ENCODE data around the gene AGTRAP. TPM values are rescaled to one million over a fixed set of nuclear protein-coding genes. Genes with fewer than 3 reads are reported as not detected.

AGTRAP gene
- total and polyA plus RNA-seq, 9 of the 15 experiments (the other 6 are each of a cell fraction or from before 2014, with no cell fraction given), result 26.8 to 105 (median 57.5) TPM

DNA sequence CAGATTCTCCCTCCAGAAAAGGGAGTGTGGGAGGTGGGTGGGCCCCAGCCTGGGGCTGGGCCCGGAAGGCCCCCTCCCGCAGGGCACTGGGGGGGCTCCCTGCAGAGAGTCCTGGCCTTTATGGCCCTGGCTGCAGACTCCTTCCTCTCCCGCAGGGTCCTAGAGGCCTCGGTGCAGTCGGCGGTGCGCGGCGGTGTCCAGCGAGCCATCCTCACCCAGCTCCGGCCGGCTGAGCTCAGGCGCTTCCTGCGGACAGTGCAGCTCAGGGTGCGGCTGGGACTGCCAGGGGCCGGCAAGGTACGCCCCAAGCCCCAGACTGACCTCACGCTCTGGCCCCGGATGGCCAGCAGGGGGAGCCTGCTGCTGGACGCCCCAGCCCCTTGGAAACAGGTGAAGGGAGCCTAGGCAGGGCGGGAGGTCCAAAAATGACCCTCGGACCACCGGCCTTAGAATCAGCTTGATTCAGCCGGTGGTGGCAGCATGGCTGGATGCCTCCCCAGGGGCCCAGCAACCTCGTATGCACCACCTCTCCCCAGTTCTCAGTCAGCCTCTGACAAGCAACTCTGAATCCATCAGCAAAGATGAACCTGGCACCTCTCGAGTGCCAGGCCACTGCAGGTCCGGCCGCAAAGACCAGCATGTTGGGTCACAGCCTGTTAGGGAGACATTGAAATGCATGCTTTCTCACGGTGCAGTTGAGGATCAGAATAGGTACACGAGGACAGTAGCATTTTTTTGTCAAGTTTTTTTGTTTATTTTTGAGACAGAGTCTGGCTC, 49.2 kb downstream of the AGTRAP start (continued):
- TF ChIP-seq, protein P1, sequence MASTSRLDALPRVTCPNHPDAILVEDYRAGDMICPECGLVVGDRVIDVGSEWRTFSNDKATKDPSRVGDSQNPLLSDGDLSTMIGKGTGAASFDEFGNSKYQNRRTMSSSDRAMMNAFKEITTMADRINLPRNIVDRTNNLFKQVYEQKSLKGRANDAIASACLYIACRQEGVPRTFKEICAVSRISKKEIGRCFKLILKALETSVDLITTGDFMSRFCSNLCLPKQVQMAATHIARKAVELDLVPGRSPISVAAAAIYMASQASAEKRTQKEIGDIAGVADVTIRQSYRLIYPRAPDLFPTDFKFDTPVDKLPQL (IDR thresholded peaks at IDR 0.05; ENCODE audit: extremely low read depth, insufficient read length), result no peak
- TF ChIP-seq, protein P2, sequence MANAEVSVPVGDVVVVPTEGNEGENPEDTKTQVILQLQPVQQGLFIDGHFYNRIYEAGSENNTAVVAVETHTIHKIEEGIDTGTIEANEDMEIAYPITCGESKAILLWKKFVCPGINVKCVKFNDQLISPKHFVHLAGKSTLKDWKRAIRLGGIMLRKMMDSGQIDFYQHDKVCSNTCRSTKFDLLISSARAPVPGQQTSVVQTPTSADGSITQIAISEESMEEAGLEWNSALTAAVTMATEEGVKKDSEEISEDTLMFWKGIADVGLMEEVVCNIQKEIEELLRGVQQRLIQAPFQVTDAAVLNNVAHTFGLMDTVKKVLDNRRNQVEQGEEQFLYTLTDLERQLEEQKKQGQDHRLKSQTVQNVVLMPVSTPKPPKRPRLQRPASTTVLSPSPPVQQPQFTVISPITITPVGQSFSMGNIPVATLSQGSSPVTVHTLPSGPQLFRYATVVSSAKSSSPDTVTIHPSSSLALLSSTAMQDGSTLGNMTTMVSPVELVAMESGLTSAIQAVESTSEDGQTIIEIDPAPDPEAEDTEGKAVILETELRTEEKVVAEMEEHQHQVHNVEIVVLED (CRISPR knock-in tag; IDR thresholded peaks at IDR 0.05), result no peak
- no peak for TF ChIP-seq TBP (optimal IDR thresholded peaks at IDR 0.05; ENCODE audit: low read depth, low read length)
- no peak; the same call in none of the 2 replicates for TF ChIP-seq MBD2 (IDR thresholded peaks at IDR 0.05; ENCODE audit: borderline replicate concordance, low read depth)
- no peak for TF ChIP-seq ASH1L (IDR thresholded peaks at IDR 0.05; ENCODE audit: borderline replicate concordance, low read depth, partially characterized antibody)
- TF ChIP-seq HDAC6 (IDR thresholded peaks at IDR 0.05; ENCODE audit: low read depth, low read length), result no peak
- TF ChIP-seq, protein P3, sequence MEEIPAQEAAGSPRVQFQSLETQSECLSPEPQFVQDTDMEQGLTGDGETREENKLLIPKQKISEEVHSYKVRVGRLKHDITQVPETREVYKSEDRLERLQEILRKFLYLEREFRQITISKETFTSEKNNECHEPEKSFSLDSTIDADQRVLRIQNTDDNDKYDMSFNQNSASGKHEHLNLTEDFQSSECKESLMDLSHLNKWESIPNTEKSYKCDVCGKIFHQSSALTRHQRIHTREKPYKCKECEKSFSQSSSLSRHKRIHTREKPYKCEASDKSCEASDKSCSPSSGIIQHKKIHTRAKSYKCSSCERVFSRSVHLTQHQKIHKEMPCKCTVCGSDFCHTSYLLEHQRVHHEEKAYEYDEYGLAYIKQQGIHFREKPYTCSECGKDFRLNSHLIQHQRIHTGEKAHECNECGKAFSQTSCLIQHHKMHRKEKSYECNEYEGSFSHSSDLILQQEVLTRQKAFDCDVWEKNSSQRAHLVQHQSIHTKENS (CRISPR knock-in tag; IDR thresholded peaks at IDR 0.05), result no peak
- TF ChIP-seq NFYB (IDR thresholded peaks at IDR 0.05; ENCODE audit: extremely low read depth, insufficient read length), result no peak
- TF ChIP-seq ZC3H4 (CRISPR knock-in tag; IDR thresholded peaks at IDR 0.05; ENCODE audit: borderline replicate concordance), result no peak
- TF ChIP-seq POLR2AphosphoS2 (IDR thresholded peaks at IDR 0.05; ENCODE audit: low read length), result peak; percentile 82
- TF ChIP-seq, protein P4, sequence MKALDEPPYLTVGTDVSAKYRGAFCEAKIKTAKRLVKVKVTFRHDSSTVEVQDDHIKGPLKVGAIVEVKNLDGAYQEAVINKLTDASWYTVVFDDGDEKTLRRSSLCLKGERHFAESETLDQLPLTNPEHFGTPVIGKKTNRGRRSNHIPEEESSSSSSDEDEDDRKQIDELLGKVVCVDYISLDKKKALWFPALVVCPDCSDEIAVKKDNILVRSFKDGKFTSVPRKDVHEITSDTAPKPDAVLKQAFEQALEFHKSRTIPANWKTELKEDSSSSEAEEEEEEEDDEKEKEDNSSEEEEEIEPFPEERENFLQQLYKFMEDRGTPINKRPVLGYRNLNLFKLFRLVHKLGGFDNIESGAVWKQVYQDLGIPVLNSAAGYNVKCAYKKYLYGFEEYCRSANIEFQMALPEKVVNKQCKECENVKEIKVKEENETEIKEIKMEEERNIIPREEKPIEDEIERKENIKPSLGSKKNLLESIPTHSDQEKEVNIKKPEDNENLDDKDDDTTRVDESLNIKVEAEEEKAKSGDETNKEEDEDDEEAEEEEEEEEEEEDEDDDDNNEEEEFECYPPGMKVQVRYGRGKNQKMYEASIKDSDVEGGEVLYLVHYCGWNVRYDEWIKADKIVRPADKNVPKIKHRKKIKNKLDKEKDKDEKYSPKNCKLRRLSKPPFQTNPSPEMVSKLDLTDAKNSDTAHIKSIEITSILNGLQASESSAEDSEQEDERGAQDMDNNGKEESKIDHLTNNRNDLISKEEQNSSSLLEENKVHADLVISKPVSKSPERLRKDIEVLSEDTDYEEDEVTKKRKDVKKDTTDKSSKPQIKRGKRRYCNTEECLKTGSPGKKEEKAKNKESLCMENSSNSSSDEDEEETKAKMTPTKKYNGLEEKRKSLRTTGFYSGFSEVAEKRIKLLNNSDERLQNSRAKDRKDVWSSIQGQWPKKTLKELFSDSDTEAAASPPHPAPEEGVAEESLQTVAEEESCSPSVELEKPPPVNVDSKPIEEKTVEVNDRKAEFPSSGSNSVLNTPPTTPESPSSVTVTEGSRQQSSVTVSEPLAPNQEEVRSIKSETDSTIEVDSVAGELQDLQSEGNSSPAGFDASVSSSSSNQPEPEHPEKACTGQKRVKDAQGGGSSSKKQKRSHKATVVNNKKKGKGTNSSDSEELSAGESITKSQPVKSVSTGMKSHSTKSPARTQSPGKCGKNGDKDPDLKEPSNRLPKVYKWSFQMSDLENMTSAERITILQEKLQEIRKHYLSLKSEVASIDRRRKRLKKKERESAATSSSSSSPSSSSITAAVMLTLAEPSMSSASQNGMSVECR (CRISPR knock-in tag; IDR thresholded peaks at IDR 0.05), result 0 out of 2 replicates have a peak, but pooled peaks have one; percentile 49
- TF ChIP-seq ZNF431 (CRISPR knock-in tag; IDR thresholded peaks at IDR 0.05), result peak; percentile 73; the same call in 1 of the 2 replicates
- TF ChIP-seq TBL1XR1 (IDR thresholded peaks at IDR 0.05; ENCODE audit: low read length in 2 of 2), result no peak
- no peak for TF ChIP-seq CEBPG (CRISPR knock-in tag; IDR thresholded peaks at IDR 0.05)
- no peak for TF ChIP-seq CEBPG (tag; conservative IDR thresholded peaks at IDR 0.05 in 1 of 2, IDR thresholded peaks at IDR 0.05 in 1 of 2)
- no peak for TF ChIP-seq ZKSCAN8 (CRISPR knock-in tag; IDR thresholded peaks at IDR 0.05)
- peak; percentile 45; the same call in 1 of the 2 replicates for TF ChIP-seq STAT5A (IDR thresholded peaks at IDR 0.05; ENCODE audit: borderline replicate concordance, low read length)
